ENCODE measurements around the gene NACAD.

NACAD gene

GRCh38 chr7:45103958-45104843, 15.4 kb upstream of the NACAD start:
- TF ChIP-seq POLR2A (IDR thresholded peaks at IDR 0.05; ENCODE audit: extremely low read depth, insufficient read length), result no peak
- no peak for TF ChIP-seq CTCF (IDR thresholded peaks at IDR 0.05; ENCODE audit: low read depth, low read length)
- TF ChIP-seq, protein P1, sequence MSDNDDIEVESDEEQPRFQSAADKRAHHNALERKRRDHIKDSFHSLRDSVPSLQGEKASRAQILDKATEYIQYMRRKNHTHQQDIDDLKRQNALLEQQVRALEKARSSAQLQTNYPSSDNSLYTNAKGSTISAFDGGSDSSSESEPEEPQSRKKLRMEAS (IDR thresholded peaks at IDR 0.05; ENCODE audit: low read depth, low read length), result no peak
- no peak for TF ChIP-seq MYC (IDR thresholded peaks at IDR 0.05; ENCODE audit: low read depth, low read length)
- H3K4me3 ChIP-seq (ENCODE audit: low read depth, low read length), result no peak overlapping the region
- no peak for DNase-seq (ENCODE audit: low read depth)

GRCh38 chr7:45102785-45103712, 14.3 kb upstream of the NACAD start:
- TF ChIP-seq CTCF (IDR thresholded peaks at IDR 0.05; ENCODE audit: low read depth, low read length) (no peak), MYC (IDR thresholded peaks at IDR 0.05; ENCODE audit: low read depth, low read length) (no peak), POLR2A (IDR thresholded peaks at IDR 0.05; ENCODE audit: extremely low read depth, insufficient read length) (no peak)
- no peak overlapping the region for H3K4me3 ChIP-seq (ENCODE audit: low read depth, low read length)
- DNase-seq (ENCODE audit: low read depth), result no peak

- peak; percentile 1 for TF ChIP-seq POLR2A (IDR thresholded peaks at IDR 0.05; ENCODE audit: extremely low read depth, insufficient read length)
- TF ChIP-seq MYC (IDR thresholded peaks at IDR 0.05; ENCODE audit: low read depth, low read length), result no peak
- H3K4me3 ChIP-seq (ENCODE audit: low read depth, low read length), result no peak overlapping the region
- DNase-seq (ENCODE audit: low read depth), result no peak
Measured at GRCh38 chr7:45101748-45102147, 13.0 kb upstream of the NACAD start.

DNA sequence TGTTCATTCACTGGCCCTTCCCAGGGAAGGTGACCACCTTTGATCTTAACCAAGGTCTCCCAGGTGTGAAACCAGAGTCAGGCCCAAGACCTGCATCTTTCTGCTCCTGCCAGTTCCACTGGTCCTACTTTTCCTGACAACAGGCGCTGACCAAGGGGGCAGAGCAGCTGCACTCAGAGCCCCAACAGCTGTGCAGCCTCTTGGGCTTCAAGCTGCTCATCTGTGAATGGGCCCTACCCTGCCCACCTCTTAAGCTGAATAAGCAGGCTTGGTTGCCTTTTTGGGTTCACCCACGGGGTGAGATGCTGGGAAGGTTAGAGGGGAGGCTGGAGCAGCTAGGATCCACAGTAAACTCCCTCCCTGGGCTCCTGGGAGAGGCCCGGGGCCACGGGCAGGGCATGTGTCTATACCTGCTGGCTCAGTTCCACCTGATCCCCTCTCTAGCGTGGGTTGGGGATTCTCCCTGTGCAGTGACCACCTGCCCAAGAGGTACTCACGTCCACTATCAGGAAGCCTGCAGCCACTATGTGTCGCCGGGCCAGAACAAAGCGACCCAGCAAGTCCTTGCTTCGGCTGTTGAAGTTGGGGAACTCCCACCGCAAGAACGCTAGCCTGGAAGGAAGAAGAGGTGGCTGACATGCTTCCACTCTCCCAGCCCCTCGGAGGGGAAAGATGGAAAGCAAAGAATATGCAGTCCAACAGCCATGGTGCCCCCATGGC, 12.2 kb upstream of the NACAD start:
- no peak overlapping the region for H3K4me3 ChIP-seq (ENCODE audit: low read depth, low read length)
- TF ChIP-seq MYC (IDR thresholded peaks at IDR 0.05; ENCODE audit: low read depth, low read length), result no peak
- no peak for TF ChIP-seq POLR2A (IDR thresholded peaks at IDR 0.05; ENCODE audit: extremely low read depth, insufficient read length)
- TF ChIP-seq, protein P1 (IDR thresholded peaks at IDR 0.05; ENCODE audit: low read depth, low read length), result no peak
- TF ChIP-seq CTCF (IDR thresholded peaks at IDR 0.05; ENCODE audit: low read depth, low read length), result no peak
- DNase-seq (ENCODE audit: low read depth), result no peak

DNA sequence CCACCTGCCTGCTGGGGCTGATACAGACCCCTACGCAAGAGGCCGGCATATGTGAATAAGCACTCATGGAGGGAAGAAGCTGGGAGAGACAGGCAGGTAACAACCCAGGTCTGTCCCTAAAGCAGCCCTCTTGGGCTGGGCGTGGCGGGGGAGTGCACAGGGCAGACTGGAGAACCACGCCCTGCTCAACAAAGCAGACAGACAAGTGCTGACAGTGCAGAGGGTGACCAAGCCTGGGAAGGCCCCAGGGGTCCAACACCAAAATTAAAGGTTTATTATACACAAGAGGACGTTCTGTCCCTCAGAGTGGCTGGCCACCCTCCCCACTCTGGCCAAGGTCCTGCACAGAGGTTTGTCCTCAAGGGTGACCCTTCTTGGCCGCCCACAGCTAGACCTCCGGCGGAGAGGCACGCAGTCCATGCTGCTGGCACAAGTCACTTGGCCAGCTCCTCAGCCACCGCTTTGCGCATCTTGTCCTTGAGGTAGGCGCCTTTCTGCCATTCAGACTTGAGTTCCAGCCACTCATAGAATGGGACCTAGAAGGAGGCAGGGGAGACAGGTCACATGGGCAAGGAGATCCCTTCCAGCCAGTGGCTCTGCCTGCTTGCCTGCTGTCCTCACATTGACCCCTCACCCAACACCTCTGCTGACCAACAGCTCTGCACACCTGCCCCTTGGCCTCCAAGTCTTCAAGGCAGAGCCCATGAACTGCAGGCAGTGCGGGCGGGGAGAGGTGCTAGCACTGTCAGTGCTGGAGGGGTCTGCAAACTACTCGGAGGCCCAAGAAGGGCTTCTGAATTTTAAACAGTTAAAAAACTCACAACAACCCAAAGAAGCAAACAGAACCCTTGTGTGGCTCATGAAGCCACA, 11.4 kb upstream of the NACAD start:
- H3K4me3 ChIP-seq (ENCODE audit: low read depth, low read length), result no peak overlapping the region
- no peak for DNase-seq (ENCODE audit: low read depth)
- TF ChIP-seq, protein P1 (IDR thresholded peaks at IDR 0.05; ENCODE audit: low read depth, low read length), result no peak
- TF ChIP-seq POLR2A (IDR thresholded peaks at IDR 0.05; ENCODE audit: extremely low read depth, insufficient read length) (no peak), CTCF (IDR thresholded peaks at IDR 0.05; ENCODE audit: low read depth, low read length) (no peak), MYC (IDR thresholded peaks at IDR 0.05; ENCODE audit: low read depth, low read length) (no peak)

All from NB4 (cell line).